Panc1 (cell line): ENCODE data around the gene KCNQ1. TPM values are rescaled to one million over a fixed set of nuclear protein-coding genes. Genes with fewer than 3 reads are reported as not detected.

Source experiments
- ATAC-seq: fragments of 200-7000 bp; cut with Tn5 transposase; 2 replicates; pipeline ENCODE4 v1.9.1; 2020; ENCODE audit warnings: mild to moderate bottlenecking, moderate library complexity
- BruUV-seq: library from RNA; stranded (reverse); fragments of 400-500 nt; replicated peaks from 2 replicates; lab custom pipeline; 2021; lab: Mats Ljungman, UMichigan
- CTCF ChIA-PET: fragments of 300-600 bp; sonication (Branson Sonifier 250); formaldehyde crosslinking; loops from one replicate; lab custom pipeline; 2022; ENCODE audit warnings: antibody characterized with exemption; lab: Charles Lee
- POLR2A ChIA-PET: fragments of 300-600 bp; sonication (Branson Sonifier 250); formaldehyde crosslinking; loops from one replicate; lab custom pipeline; 2022; ENCODE audit warnings: antibody characterized with exemption; lab: Charles Lee
- DNase-seq: peaks from one replicate; pipeline ENCODE4 v3.0.0-alpha.2; 2010; ENCODE audit warnings: low read depth, low spot score
- H3K27ac ChIP-seq: 2 replicates; pipeline ENCODE4 v1.5.1; 2011; ENCODE audit warnings: mild to moderate bottlenecking, low read length, inconsistent platforms
- H3K27me3 ChIP-seq: fragments of 200-500 bp; sonication (Bioruptor generic); 2 replicates; pipeline ENCODE4 v1.6.0; 2014; ENCODE audit warnings: low read length, inconsistent platforms; ENCODE audit not compliant: control insufficient read depth, insufficient read depth
- H3K36me3 ChIP-seq: fragments of 200-500 bp; sonication (Bioruptor generic); 2 replicates; pipeline ENCODE4 v1.5.1; 2014; ENCODE audit warnings: inconsistent platforms, mild to moderate bottlenecking, low read length, moderate library complexity; ENCODE audit not compliant: control insufficient read depth, insufficient read depth
- H3K4me1 ChIP-seq: 2 replicates; pipeline ENCODE4 v1.5.1; 2011; ENCODE audit warnings: inconsistent platforms, mild to moderate bottlenecking, low read length, moderate library complexity; ENCODE audit not compliant: control insufficient read depth, insufficient read depth
- H3K4me3 ChIP-seq, 2 experiments: 2 replicates each; pipeline ENCODE4 v1.5.1; 2011 to 2012; ENCODE audit warnings: low read depth in 2 of 2, low read length in 2 of 2, mild to moderate bottlenecking in 2 of 2, inconsistent platforms in 1 of 2, moderate library complexity in 1 of 2
- H3K9me3 ChIP-seq: fragments of 200-500 bp; sonication (Bioruptor generic); 2 replicates; pipeline ENCODE4 v1.5.1; 2014; ENCODE audit warnings: low read depth, mild to moderate bottlenecking, inconsistent platforms, low read length, moderate library complexity; ENCODE audit not compliant: control insufficient read depth, insufficient read depth
- CTCF ChIP-seq: fragments of 450-650 bp; IDR thresholded peaks from 2 replicates; pipeline ENCODE4 v1.5.1; 2017; ENCODE audit warnings: mild to moderate bottlenecking
- POLR2AphosphoS5 ChIP-seq: IDR thresholded peaks from 2 replicates; pipeline ENCODE4 v1.6.1; 2012; ENCODE audit warnings: mild to moderate bottlenecking, low read depth, low read length, moderate library complexity
- SIN3A ChIP-seq: IDR thresholded peaks from 2 replicates; pipeline ENCODE4 v1.6.1; 2012; ENCODE audit warnings: low read depth, mild to moderate bottlenecking, low read length, moderate library complexity, borderline replicate concordance; ENCODE audit not compliant: insufficient read depth
- TCF7L2 ChIP-seq: IDR thresholded peaks from 2 replicates; pipeline ENCODE4 v1.6.1; 2011; ENCODE audit warnings: mild to moderate bottlenecking, low read depth, low read length, inconsistent platforms
- in situ Hi-C: cut with HindIII; loops from 2 replicates; pipeline ENCODE4 v1.10.0; 2016; ENCODE audit warnings: low sequenced_read_pairs, low pct_unique_long_range_greater_than_20kb
- intact Hi-C: fragments of 100-400 bp; cut with micrococcal nuclease; formaldehyde crosslinking; loops from one replicate; pipeline ENCODE4 v1.10.0; 2022; ENCODE audit not compliant: unreplicated experiment
- total RNA-seq: library from RNA; stranded (reverse); gene quantifications from one replicate; pipeline ENCODE4 v1.2.1, GENCODE V29; 2021; ENCODE audit not compliant: unreplicated experiment
- TF ChIP-seq, protein P1 (sequence below), 2 experiments: IDR thresholded peaks; 2 replicates each; pipeline ENCODE4 v1.6.1; 2011 to 2012; ENCODE audit warnings: low read depth in 2 of 2, control low read depth in 1 of 2, low read length in 1 of 2, mild to moderate bottlenecking in 1 of 2, moderate library complexity in 1 of 2; ENCODE audit not compliant: insufficient read depth in 1 of 2

The KCNQ1 gene
- total RNA-seq, 1 experiment from 2014 or later = 1.0 TPM

DNA sequence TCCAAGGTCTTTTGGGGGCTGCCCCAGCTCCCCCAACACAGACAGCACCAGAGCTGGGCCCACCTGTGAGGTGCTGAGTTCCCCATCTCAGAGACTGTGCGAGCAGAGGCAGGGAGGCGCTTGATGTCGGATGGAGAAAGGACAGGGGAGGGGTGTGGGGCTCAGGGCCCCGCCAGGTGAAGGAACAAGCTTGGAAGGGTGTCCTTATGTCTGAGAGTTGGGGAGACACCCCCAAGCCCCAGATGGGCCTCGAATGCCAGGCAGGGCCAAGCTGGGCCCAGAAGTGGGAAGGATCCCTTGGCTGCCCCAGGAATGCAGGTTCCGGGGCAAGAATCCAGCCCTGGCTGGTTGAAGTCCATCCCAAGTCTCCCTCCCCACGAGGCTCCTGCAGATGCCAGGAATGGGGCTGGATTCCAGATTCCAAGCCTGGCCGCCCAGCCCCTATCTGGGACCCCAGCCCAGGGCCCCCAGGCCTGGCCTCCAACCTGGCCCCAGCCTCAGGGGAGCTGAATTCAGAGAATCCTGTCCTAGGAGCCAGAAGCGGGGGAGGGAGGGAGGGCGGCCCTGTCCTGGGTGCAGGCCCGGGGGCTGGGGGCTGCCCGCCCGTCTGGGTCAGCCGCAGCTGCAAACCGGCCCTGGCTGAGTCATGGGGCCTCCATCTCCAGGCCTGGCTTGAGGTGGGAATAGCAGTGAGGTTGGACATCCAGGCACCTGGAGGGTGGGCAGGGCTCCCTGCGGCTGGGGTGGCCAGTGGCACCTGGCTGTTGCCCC is 389.9 kb downstream of the KCNQ1 start:
- Histone ChIP-seq H3K4me1 (peaks cover 5% of the 10 kb centered on the region), H3K9me3 (0 out of 2 replicates have a peak, but pooled peaks cover under 1% of the 10 kb centered on the region), H3K27me3 (no peaks in the 10 kb centered on the region), H3K36me3 (no peaks in the 10 kb centered on the region), H3K4me3 (no peak overlapping the region), H3K27ac (no peak overlapping the region)
- POLR2A ChIA-PET = no interaction called here
- in situ Hi-C loops (no loop called here), intact Hi-C loops (no loop called here)
- BruUV-seq = no TSS peak
- DNase-seq (no peak), ATAC-seq (no peak)
- no peak for TF ChIP-seq TCF7L2
- no peak for TF ChIP-seq CTCF
- no peak for TF ChIP-seq SIN3A
- TF ChIP-seq POLR2AphosphoS5 = no peak
- TF ChIP-seq, protein P1, sequence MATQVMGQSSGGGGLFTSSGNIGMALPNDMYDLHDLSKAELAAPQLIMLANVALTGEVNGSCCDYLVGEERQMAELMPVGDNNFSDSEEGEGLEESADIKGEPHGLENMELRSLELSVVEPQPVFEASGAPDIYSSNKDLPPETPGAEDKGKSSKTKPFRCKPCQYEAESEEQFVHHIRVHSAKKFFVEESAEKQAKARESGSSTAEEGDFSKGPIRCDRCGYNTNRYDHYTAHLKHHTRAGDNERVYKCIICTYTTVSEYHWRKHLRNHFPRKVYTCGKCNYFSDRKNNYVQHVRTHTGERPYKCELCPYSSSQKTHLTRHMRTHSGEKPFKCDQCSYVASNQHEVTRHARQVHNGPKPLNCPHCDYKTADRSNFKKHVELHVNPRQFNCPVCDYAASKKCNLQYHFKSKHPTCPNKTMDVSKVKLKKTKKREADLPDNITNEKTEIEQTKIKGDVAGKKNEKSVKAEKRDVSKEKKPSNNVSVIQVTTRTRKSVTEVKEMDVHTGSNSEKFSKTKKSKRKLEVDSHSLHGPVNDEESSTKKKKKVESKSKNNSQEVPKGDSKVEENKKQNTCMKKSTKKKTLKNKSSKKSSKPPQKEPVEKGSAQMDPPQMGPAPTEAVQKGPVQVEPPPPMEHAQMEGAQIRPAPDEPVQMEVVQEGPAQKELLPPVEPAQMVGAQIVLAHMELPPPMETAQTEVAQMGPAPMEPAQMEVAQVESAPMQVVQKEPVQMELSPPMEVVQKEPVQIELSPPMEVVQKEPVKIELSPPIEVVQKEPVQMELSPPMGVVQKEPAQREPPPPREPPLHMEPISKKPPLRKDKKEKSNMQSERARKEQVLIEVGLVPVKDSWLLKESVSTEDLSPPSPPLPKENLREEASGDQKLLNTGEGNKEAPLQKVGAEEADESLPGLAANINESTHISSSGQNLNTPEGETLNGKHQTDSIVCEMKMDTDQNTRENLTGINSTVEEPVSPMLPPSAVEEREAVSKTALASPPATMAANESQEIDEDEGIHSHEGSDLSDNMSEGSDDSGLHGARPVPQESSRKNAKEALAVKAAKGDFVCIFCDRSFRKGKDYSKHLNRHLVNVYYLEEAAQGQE (IDR thresholded peaks at IDR 0.05; ENCODE audit: insufficient read depth in 1 of 2, low read depth in 2 of 2, low read length in 1 of 2) = no peak
- CTCF ChIA-PET = no interaction called here

DNA sequence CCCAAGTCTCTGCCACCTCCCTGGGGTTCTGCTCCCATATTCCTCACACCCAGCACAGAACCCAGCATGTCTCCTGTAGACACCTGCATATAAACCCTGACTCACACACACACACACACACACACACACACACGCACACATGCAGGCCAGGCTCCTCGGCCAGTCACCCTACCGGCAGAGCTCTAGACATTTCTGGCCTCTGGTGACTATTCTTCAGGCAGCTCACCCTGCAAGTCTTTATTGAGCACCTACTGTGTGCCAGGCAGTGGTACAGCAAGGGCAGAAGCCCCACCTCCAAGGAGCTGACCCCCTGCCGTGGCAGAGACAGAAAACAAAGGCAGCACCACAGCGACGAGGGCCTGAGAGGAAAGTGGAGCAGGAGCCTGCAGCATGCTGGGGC is 390.5 kb downstream of the KCNQ1 start:
- no peak for DNase-seq
- CTCF ChIA-PET = no interaction called here

More for the DNA sequence above, 390.5 kb downstream of the KCNQ1 start:
- ATAC-seq = 0 out of 2 replicates have a peak, but pooled peaks have one; percentile 30
- peaks cover 5% of the 10 kb centered on the region for H3K4me1 ChIP-seq
- H3K4me3 ChIP-seq = no peak overlapping the region
- H3K27me3 ChIP-seq = no peaks in the 10 kb centered on the region
- no peak overlapping the region for H3K27ac ChIP-seq
- in situ Hi-C loops = no loop called here
- no TSS peak for BruUV-seq
- POLR2A ChIA-PET = no interaction called here
- no peaks in the 10 kb centered on the region for H3K9me3 ChIP-seq
- intact Hi-C loops = no loop called here
- TF ChIP-seq TCF7L2 = no peak
- TF ChIP-seq SIN3A = no peak
- no peak for TF ChIP-seq POLR2AphosphoS5
- no peak for TF ChIP-seq CTCF
- TF ChIP-seq, protein P1 (IDR thresholded peaks at IDR 0.05; ENCODE audit: insufficient read depth in 1 of 2, low read depth in 2 of 2, low read length in 1 of 2) = no peak
- no peaks in the 10 kb centered on the region for H3K36me3 ChIP-seq
